Measurements from ENCODE around the gene APP. TPM values are rescaled to one million over a fixed set of nuclear protein-coding genes. Genes with fewer than 3 reads are reported as not detected.

Gene APP
- total RNA-seq, 4 donors from 2014 or later = 471 to 1,291 (median 672) TPM

- H3K4me3 ChIP-seq = no peak overlapping the region
- in situ Hi-C loops (cut with MboI; ENCODE audit: low pct_ligation_motif_present in 1 of 4, low pct_unique_long_range_greater_than_20kb in 1 of 4, low sequenced_read_pairs in 3 of 4) (no loop called here), intact Hi-C loops (cut with DNase I; ENCODE audit: low total_unique reads) (no loop called here)
- H3K27me3 ChIP-seq = no peaks in the 10 kb centered on the region
- peak overlapping the region; percentile 34 to 63 (median 54) for H3K27ac ChIP-seq
- H3K36me3 ChIP-seq = no peaks in the 10 kb centered on the region
- TF ChIP-seq POLR2A (IDR thresholded peaks at IDR 0.05) (no peak), CTCF (IDR thresholded peaks at IDR 0.05) (no peak), POLR2AphosphoS5 (IDR thresholded peaks at IDR 0.05) (no peak), EP300 (IDR thresholded peaks at IDR 0.05; ENCODE audit: low read depth) (no peak)
- DNase-seq = no peak
- peaks cover 3 to 53% (median 30%) of the 10 kb centered on the region in 4 donors for H3K4me1 ChIP-seq
- 45 to 53% methylated on average over 2 of the region's 2 CpGs for WGBS, 2 donors (ENCODE audit: low coverage in 1 of 2)
- H3K9me3 ChIP-seq = no peaks in the 10 kb centered on the region
Observed at GRCh38 chr21:25912402-25912746, 258.2 kb downstream of the APP start.

- peak; percentile 49 for DNase-seq
- H3K4me3 ChIP-seq = no peak overlapping the region
- intact Hi-C loops (cut with DNase I; ENCODE audit: low total_unique reads) = no loop called here
- peaks cover 3 to 58% (median 35%) of the 10 kb centered on the region in 4 donors for H3K4me1 ChIP-seq
- WGBS, 2 donors (ENCODE audit: low coverage in 1 of 2) = 26 to 78% methylated on average over 4 to 20 of the region's 20 CpGs
- no peaks in the 10 kb centered on the region for H3K36me3 ChIP-seq
- in situ Hi-C loops (cut with MboI; ENCODE audit: low pct_ligation_motif_present in 1 of 4, low pct_unique_long_range_greater_than_20kb in 1 of 4, low sequenced_read_pairs in 3 of 4) = no loop called here
- H3K27ac ChIP-seq = peak overlapping the region; percentile 34 to 63 (median 54)
- no peaks in the 10 kb centered on the region for H3K9me3 ChIP-seq
- no peaks in the 10 kb centered on the region for H3K27me3 ChIP-seq
- TF ChIP-seq POLR2AphosphoS5 (IDR thresholded peaks at IDR 0.05) (no peak), EP300 (IDR thresholded peaks at IDR 0.05; ENCODE audit: low read depth) (no peak), CTCF (IDR thresholded peaks at IDR 0.05) (no peak), POLR2A (IDR thresholded peaks at IDR 0.05) (no peak)
Observed at GRCh38 chr21:25911730-25912401, 258.7 kb downstream of the APP start.

GRCh38 chr21:25910809-25911208 is 259.8 kb downstream of the APP start:
- H3K27ac ChIP-seq = peak overlapping the region in 2 of 4 donors; percentile 8 to 44
- in situ Hi-C loops (cut with MboI; ENCODE audit: low pct_ligation_motif_present in 1 of 4, low pct_unique_long_range_greater_than_20kb in 1 of 4, low sequenced_read_pairs in 3 of 4) (no loop called here), intact Hi-C loops (cut with DNase I; ENCODE audit: low total_unique reads) (no loop called here)
- H3K9me3 ChIP-seq = no peaks in the 10 kb centered on the region
- no peaks in the 10 kb centered on the region for H3K27me3 ChIP-seq
- H3K4me3 ChIP-seq = no peak overlapping the region
- H3K4me1 ChIP-seq = peaks cover 12 to 68% (median 46%) of the 10 kb centered on the region in 4 donors
- no peaks in the 10 kb centered on the region for H3K36me3 ChIP-seq
- TF ChIP-seq CTCF (IDR thresholded peaks at IDR 0.05) (no peak), POLR2AphosphoS5 (IDR thresholded peaks at IDR 0.05) (no peak), POLR2A (IDR thresholded peaks at IDR 0.05) (no peak), EP300 (IDR thresholded peaks at IDR 0.05; ENCODE audit: low read depth) (no peak)
- 80 to 85% methylated on average over 1 of the region's 1 CpG for WGBS, 2 donors (ENCODE audit: low coverage in 1 of 2)
- no peak for DNase-seq

GRCh38 chr21:25909341-25909740 is 261.2 kb downstream of the APP start:
- no peak for DNase-seq
- H3K4me3 ChIP-seq = no peak overlapping the region
- H3K4me1 ChIP-seq = peaks cover 14 to 82% (median 56%) of the 10 kb centered on the region in 4 donors
- peak overlapping the region in 1 of 4 donors; percentile 80 for H3K27ac ChIP-seq
- H3K36me3 ChIP-seq = no peaks in the 10 kb centered on the region
- 81 to 92% methylated on average over 5 of the region's 5 CpGs for WGBS, 2 donors (ENCODE audit: low coverage in 1 of 2)
- in situ Hi-C loops (cut with MboI; ENCODE audit: low pct_ligation_motif_present in 1 of 4, low pct_unique_long_range_greater_than_20kb in 1 of 4, low sequenced_read_pairs in 3 of 4) = no loop called here
- intact Hi-C loops (cut with DNase I; ENCODE audit: low total_unique reads) = no loop called here
- no peaks in the 10 kb centered on the region for H3K27me3 ChIP-seq
- H3K9me3 ChIP-seq = no peaks in the 10 kb centered on the region
- TF ChIP-seq EP300 (IDR thresholded peaks at IDR 0.05; ENCODE audit: low read depth) (no peak), POLR2AphosphoS5 (IDR thresholded peaks at IDR 0.05) (no peak), CTCF (IDR thresholded peaks at IDR 0.05) (no peak), POLR2A (IDR thresholded peaks at IDR 0.05) (no peak)
